ENCODE measurements around the gene TSR3. TPM values are rescaled to one million over a fixed set of nuclear protein-coding genes. Genes with fewer than 3 reads are reported as not detected.

The TSR3 gene
- total RNA-seq, 4 donors from 2014 or later, result 48.2 to 62.3 (median 53.6) TPM

DNA sequence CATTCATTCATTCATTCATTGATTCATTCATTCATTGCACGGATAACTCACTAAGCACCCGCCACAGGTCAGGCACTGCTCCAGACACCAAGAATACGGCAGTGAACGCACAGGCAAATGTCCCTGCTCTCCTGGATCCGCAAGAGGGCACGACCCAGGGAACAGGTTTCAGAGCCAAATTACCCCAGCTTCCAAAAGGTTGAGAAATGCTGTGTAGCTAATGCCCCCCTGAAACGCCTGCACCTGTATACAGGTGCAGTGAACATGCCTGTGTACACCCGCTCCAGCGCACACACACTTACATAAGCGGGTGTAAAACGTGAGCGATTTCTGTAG, 51.8 kb downstream of the TSR3 start:
- Histone ChIP-seq H3K36me3 (no peaks in the 10 kb centered on the region), H3K27ac (no peak overlapping the region), H3K4me3 (no peak overlapping the region), H3K27me3 (no peaks in the 10 kb centered on the region), H3K9me3 (no peaks in the 10 kb centered on the region), H3K4me1 (peaks cover 9 to 25% (median 23%) of the 10 kb centered on the region in 4 donors)
- no peak for DNase-seq
- TF ChIP-seq, protein P1, sequence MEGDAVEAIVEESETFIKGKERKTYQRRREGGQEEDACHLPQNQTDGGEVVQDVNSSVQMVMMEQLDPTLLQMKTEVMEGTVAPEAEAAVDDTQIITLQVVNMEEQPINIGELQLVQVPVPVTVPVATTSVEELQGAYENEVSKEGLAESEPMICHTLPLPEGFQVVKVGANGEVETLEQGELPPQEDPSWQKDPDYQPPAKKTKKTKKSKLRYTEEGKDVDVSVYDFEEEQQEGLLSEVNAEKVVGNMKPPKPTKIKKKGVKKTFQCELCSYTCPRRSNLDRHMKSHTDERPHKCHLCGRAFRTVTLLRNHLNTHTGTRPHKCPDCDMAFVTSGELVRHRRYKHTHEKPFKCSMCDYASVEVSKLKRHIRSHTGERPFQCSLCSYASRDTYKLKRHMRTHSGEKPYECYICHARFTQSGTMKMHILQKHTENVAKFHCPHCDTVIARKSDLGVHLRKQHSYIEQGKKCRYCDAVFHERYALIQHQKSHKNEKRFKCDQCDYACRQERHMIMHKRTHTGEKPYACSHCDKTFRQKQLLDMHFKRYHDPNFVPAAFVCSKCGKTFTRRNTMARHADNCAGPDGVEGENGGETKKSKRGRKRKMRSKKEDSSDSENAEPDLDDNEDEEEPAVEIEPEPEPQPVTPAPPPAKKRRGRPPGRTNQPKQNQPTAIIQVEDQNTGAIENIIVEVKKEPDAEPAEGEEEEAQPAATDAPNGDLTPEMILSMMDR (IDR thresholded peaks at IDR 0.05), result no peak
- no peak for TF ChIP-seq POLR2A (IDR thresholded peaks at IDR 0.05)

Other genes with a start within 250 kb of the TSR3 start
- 10 to 100 TPM in 2 of 4 donors, 1 to 10 TPM in 2; 4.0 to 28.9 (median 9.7) TPM for gene CACNA1H, start 198.8 kb downstream of the TSR3 start, total RNA-seq
- 10 to 100 TPM; 16.4 to 44.6 (median 29.5) TPM for gene TPSG1, start 126.6 kb downstream of the TSR3 start, total RNA-seq
- 10 to 100 TPM; 14.9 to 89.7 (median 50.4) TPM for gene TPSB2, start 121.7 kb downstream of the TSR3 start, total RNA-seq
- gene TPSAB1, start 111.2 kb downstream of the TSR3 start, total RNA-seq, result 100 to 1,000 TPM in 1 of 4 donors, 10 to 100 TPM in 3; 23.8 to 130 (median 59.4) TPM
- 10 to 100 TPM in 3 of 4 donors, not detected in 1; 10.3 to 61.1 (median 24.1) TPM for gene TPSD1, start 95.8 kb downstream of the TSR3 start, total RNA-seq
- gene UBE2I, start 42.2 kb downstream of the TSR3 start, total RNA-seq, result 100 to 1,000 TPM in 3 of 4 donors, 10 to 100 TPM in 1; 54.1 to 119 (median 107) TPM
- gene BAIAP3, start 18.2 kb downstream of the TSR3 start, total RNA-seq, result 100 to 1,000 TPM in 1 of 4 donors, 10 to 100 TPM in 3; 17.9 to 160 (median 29.0) TPM
- 10 to 100 TPM; 51.1 to 83.3 (median 65.0) TPM for gene GNPTG, start 53 bp upstream of the TSR3 start, total RNA-seq
- gene UNKL, start 62.8 kb upstream of the TSR3 start, total RNA-seq, result 100 to 1,000 TPM in 1 of 4 donors, 10 to 100 TPM in 3; 10.9 to 113 (median 38.4) TPM
- gene UQCC4, start 68.9 kb upstream of the TSR3 start, total RNA-seq, result 10 to 100 TPM in 3 of 4 donors, 1 to 10 TPM in 1; 9.5 to 16.2 (median 13.3) TPM
- not detected for gene PERCC1, start 79.2 kb upstream of the TSR3 start, total RNA-seq
- 10 to 100 TPM in 1 of 4 donors, under 1 TPM in 3; 0.47 to 23.1 (median 0.73) TPM for gene CCDC154, start 92.7 kb upstream of the TSR3 start, total RNA-seq
- 100 to 1,000 TPM in 2 of 4 donors, 10 to 100 TPM in 2; 95.1 to 194 (median 105) TPM for gene CLCN7, start 123.2 kb upstream of the TSR3 start, total RNA-seq
- not detected for gene PTX4, start 137.1 kb upstream of the TSR3 start, total RNA-seq
- gene TELO2, start 141.5 kb upstream of the TSR3 start, total RNA-seq, result 100 to 1,000 TPM in 1 of 4 donors, 10 to 100 TPM in 3; 34.5 to 105 (median 82.4) TPM
- 10 to 100 TPM in 3 of 4 donors, 1 to 10 TPM in 1; 7.4 to 42.1 (median 11.6) TPM for gene TMEM204, start 181.8 kb upstream of the TSR3 start, total RNA-seq